ENCODE results near the gene FAM107B.
A peak's percentile ranks its signal among the peaks of the same experiment; 100 is the strongest.
"Not testable (repeated sequence)": the region's sequence is repeated elsewhere in the genome, so short reads cannot be mapped to it uniquely, and the experiment has no call there.

The FAM107B gene

DNA sequence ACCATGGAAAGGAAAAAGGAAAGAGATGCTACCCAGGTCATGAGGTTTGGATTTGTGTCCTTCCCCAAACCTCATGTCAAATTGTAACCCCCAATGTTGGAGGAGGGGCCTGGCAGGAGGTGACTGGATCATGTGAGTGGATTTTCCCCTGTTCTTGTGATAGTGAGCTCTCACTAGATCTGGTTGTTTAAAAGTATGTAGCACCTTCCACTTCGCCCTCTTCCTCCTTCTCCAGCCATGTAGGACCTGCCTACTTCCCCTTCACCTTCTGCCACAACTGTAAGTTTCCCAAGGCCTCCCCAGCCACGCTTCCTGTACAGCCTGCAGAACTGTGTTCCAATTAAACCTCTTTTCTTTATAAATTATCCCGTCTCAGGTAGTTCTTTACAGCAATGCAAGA, 113.9 kb downstream of the FAM107B start:
- Mint-ChIP-seq H3K27ac (peak overlapping the region; percentile 94), H3K4me1 (peaks cover 91% of the 10 kb centered on the region), H3K4me3 (peak overlapping the region; percentile 22), H3K9me3 (peaks cover 23% of the 10 kb centered on the region), H3K36me3 (ENCODE audit: low read depth) (peaks cover 6% of the 10 kb centered on the region), H3K27me3 (no peaks in the 10 kb centered on the region)
- no peak for ATAC-seq
- DNase-seq = no peak

DNA sequence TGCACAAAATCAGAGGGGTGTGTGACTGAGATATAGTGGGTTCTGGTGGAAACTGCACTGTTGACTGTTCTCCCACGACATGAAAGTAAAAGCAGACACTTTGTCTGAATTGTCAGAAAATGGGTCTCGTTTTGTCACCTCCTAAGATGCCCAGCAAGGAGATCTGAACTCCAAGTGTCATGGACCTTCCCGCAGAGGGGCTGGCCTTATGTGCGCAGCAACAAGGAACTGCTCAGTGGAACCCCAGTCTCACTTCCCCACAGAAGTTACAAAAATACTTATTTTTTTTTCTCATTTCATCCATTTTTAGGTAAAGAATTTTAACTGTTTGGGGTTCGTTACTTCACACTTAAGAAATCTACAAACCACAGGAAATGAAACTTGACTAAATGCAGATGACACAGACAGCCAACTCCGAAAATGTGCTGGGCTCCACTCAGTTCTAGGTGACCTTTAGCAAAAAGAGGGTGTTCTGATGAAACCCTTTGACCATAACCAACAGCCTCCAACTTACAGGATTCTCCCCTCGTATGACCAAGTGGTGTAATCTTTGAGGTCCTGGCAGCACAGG, 115.0 kb downstream of the FAM107B start:
- peak overlapping the region; percentile 94 for H3K27ac Mint-ChIP-seq
- peak; percentile 90 for ATAC-seq
- peak overlapping the region; percentile 75 for H3K4me3 Mint-ChIP-seq
- DNase-seq = peak; percentile 52
- H3K27me3 Mint-ChIP-seq = no peaks in the 10 kb centered on the region
- peaks cover 18% of the 10 kb centered on the region for H3K9me3 Mint-ChIP-seq
- peaks cover 84% of the 10 kb centered on the region for H3K4me1 Mint-ChIP-seq
- H3K36me3 Mint-ChIP-seq (ENCODE audit: low read depth) = peaks cover 3% of the 10 kb centered on the region

DNA sequence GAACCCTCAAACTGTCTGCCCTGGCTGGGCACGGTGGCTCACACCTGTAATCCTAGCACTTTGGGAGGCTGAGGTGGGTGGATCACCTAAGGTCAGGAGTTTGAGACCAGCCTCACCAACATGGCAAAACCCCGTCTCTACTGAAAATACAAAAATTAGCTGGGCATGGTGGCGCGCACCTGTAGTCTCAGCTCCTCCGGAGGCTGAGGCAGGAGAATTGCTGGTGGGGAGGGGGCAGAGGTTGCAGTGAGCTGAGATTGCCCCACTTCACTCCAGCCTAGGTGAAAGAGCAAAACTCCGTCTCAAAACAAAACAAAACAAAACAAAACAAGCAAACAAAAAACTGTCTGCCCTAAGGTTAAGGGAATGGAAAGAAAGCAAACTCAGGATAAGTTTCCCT, 115.6 kb downstream of the FAM107B start:
- not testable (repeated sequence) for DNase-seq; H3K36me3 Mint-ChIP-seq (ENCODE audit: low read depth); ATAC-seq; H3K27me3 Mint-ChIP-seq
- H3K27ac Mint-ChIP-seq = peak overlapping the region; percentile 94
- peaks cover 86% of the 10 kb centered on the region for H3K4me1 Mint-ChIP-seq
- peaks cover 18% of the 10 kb centered on the region for H3K9me3 Mint-ChIP-seq
- H3K4me3 Mint-ChIP-seq = peak overlapping the region; percentile 75

DNA sequence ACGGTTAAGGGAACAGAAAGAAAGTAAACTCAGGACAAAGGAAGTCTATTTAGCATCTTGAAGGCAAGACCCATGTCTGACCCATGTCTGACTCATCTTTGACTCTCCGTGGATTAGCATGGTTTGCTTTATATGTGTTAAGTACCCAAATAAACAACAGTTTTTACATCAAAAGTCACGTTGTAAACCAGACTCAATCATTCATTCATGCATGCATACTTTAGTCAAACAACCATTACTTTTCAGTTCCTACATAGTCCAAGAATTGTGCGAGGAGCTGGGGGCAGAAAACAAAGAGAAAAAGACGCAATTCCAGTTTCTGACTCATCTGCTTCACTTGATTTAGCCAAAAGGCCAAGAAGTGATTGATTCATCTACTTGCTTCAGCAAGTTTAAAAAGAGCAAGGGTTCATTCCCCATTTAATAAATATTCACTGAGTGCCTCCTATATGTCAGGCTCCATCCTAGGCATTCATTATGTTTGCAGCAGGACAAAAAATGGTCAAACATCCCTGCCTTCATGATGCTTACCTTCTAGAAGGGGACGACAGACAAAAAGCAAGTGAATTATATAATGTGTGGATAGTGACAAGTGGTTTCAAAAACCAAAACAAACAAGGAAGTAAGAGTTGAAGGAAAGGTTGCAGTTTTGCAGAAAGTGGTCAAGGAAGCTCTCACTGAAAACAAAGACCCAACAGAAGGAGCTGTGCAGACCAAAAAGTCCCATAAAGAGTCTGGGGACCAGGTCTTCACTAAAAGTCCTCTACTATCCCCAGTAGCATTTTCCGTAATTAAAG, 116.2 kb downstream of the FAM107B start:
- ATAC-seq = no peak

DNA sequence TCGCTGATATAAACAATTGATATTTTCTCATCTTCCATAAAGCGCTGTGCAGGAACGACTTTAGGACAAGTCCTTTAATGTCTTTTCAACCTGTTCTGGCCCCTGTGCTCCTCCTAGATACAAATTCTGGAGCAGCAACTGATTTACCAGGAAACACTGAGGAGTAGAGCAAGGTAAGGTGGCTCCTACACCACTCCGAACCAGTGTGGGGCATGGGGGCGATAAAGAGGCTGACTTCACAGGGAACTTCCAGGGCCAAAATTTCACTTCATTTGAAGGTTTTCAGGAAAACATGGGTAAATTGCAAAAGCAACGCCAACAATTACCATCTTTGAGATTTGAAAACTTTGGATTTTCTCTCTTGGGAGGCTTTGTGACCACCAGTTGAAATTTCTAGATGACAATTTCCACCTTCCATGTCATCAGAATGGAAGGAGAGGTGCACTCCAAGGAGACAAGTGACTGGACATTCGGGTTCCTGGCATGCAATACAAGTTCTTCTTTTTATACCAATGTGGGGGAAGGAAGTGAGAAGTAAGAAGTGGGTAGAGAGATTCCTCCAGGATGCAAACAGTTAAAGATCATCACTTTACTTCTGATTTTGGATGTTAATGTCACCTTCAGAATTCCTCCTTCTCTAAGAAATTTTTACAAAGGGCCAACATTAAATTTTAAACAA, 118.5 kb downstream of the FAM107B start:
- H3K9me3 Mint-ChIP-seq = peaks cover 15% of the 10 kb centered on the region
- DNase-seq = no peak
- no peak overlapping the region for H3K4me3 Mint-ChIP-seq
- no peak overlapping the region for H3K27ac Mint-ChIP-seq
- H3K27me3 Mint-ChIP-seq = no peaks in the 10 kb centered on the region
- peaks cover 3% of the 10 kb centered on the region for H3K36me3 Mint-ChIP-seq (ENCODE audit: low read depth)
- peaks cover 90% of the 10 kb centered on the region for H3K4me1 Mint-ChIP-seq
- no peak for ATAC-seq

More for the DNA sequence above, 116.2 kb downstream of the FAM107B start:
- Mint-ChIP-seq H3K36me3 (ENCODE audit: low read depth) (peaks cover 3% of the 10 kb centered on the region), H3K27me3 (no peaks in the 10 kb centered on the region), H3K9me3 (peaks cover 18% of the 10 kb centered on the region), H3K4me3 (peak overlapping the region; percentile 75), H3K4me1 (peaks cover 87% of the 10 kb centered on the region), H3K27ac (peak overlapping the region; percentile 94)
- no peak for DNase-seq

DNA sequence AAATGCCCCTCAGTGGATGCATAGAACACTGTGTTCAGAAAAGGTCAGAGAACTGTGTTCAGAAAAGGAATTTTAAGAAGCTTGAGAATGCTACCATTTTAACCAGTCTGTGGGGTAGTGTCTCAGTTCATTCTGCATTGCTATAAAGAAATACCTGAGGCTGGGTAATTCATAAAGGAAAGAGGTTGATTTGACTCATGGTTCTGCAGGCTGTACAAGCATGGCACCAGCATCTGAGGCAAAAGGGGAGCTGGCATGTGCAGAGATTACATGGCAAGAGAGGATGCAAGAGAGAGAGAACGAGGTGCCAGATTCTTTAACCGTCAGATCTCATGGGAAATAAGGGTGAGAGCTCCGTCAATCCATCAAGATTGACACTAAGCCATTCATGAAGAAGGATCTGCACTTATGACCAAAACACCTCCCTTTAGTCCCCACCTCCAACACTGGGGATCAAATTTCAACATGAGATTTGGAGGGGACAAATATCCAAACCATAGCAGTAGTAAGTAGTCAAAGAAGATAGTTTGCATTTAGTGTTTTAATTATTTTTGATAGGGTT, 119.8 kb downstream of the FAM107B start:
- H3K4me1 Mint-ChIP-seq = peaks cover 78% of the 10 kb centered on the region
- peaks cover 3% of the 10 kb centered on the region for H3K36me3 Mint-ChIP-seq (ENCODE audit: low read depth)
- no peak overlapping the region for H3K27ac Mint-ChIP-seq
- no peaks in the 10 kb centered on the region for H3K27me3 Mint-ChIP-seq
- H3K4me3 Mint-ChIP-seq = no peak overlapping the region
- ATAC-seq = no peak
- no peak for DNase-seq
- peaks cover 7% of the 10 kb centered on the region for H3K9me3 Mint-ChIP-seq

DNA sequence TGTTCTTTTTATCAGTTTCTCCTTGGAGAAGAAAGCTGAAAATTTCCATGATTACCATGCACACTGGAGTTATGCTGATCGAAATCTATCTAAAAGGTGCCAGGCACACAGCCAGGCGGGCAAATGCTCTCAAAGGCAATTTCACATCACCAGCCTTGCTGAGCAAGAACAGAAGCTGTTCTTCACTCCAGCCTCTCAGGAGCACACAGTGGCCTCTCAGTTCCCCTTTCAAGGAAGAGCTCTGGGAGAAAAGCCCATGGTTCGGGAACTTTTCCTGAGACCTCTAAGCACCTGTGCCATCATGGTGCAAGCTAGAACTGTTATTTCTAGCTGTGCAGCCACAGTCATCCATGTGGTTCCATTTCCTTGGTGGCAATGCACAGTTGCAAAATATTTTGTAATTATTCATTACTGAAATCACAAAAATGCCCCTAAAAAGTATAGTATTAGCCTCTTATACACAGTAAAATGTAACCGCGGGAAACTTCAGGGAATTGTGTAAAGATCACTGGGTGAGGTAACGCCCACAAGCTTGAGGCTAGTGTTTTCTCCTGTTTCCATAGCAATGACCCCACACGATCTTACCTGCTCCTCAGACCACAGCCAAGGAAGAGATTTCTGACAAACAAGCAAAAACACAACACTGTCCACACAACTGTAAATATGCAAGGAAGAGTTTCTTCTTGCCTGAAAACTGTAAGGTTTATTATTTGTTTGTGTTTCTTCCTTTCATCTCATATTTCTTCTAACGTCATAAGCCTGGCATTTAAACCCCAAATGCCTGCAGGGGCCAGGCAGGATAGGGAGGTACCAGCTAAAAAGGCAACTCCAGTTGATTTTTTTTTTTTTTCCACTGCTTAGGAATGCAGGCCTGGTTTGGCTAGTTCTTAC, 121.2 kb downstream of the FAM107B start:
- DNase-seq (no peak), ATAC-seq (peak; percentile 50)
- peak overlapping the region; percentile 22 for H3K4me3 Mint-ChIP-seq
- peaks cover 78% of the 10 kb centered on the region for H3K4me1 Mint-ChIP-seq
- peaks cover under 1% of the 10 kb centered on the region for H3K36me3 Mint-ChIP-seq (ENCODE audit: low read depth)
- H3K9me3 Mint-ChIP-seq = peaks cover 4% of the 10 kb centered on the region
- no peaks in the 10 kb centered on the region for H3K27me3 Mint-ChIP-seq
- H3K27ac Mint-ChIP-seq = peak overlapping the region; percentile 79

DNA sequence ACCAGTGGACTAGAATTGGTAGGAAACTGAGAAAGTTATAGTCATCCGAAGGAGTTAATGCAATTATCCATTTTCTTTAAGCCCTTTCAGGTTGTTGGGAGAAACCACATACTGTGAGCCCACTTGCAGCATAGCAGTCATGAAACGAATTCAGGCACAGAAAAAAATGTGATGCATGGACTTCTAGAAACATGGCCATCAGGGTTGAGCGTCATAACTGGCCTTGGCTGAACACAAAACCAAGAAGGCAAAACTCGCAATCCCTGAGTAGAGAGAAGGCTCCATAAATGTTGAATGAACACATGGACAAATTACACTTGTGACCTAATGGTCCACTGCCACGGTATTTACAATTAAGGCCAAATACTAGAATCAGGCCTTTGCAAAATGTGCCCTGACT, 121.9 kb downstream of the FAM107B start:
- DNase-seq (no peak), ATAC-seq (no peak)
- Mint-ChIP-seq H3K4me3 (no peak overlapping the region), H3K4me1 (peaks cover 78% of the 10 kb centered on the region), H3K36me3 (ENCODE audit: low read depth) (no peaks in the 10 kb centered on the region), H3K27ac (no peak overlapping the region), H3K9me3 (no peaks in the 10 kb centered on the region), H3K27me3 (no peaks in the 10 kb centered on the region)

DNA sequence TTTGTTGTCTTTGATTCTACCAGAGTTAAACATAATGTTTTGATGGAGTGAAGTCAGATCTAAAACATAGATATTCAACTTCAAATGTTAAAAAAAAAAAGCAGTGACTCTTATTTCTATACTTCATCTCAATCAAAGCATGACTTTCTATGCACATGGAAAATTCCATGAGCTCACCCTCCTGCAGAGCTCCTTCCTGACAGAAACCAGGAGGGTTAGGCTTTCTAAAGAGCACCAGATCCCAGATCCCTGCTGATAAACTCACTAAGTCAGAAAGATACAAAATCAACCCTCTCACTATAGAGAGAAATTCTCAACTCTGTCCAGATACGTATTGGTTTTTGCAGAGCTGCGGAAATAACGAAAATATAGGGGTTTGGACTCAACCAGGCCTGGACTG, 122.6 kb downstream of the FAM107B start:
- no peaks in the 10 kb centered on the region for H3K27me3 Mint-ChIP-seq
- peaks cover 78% of the 10 kb centered on the region for H3K4me1 Mint-ChIP-seq
- no peaks in the 10 kb centered on the region for H3K9me3 Mint-ChIP-seq
- DNase-seq (no peak), ATAC-seq (no peak)
- no peaks in the 10 kb centered on the region for H3K36me3 Mint-ChIP-seq (ENCODE audit: low read depth)
- no peak overlapping the region for H3K4me3 Mint-ChIP-seq
- peak overlapping the region; percentile 51 for H3K27ac Mint-ChIP-seq

DNA sequence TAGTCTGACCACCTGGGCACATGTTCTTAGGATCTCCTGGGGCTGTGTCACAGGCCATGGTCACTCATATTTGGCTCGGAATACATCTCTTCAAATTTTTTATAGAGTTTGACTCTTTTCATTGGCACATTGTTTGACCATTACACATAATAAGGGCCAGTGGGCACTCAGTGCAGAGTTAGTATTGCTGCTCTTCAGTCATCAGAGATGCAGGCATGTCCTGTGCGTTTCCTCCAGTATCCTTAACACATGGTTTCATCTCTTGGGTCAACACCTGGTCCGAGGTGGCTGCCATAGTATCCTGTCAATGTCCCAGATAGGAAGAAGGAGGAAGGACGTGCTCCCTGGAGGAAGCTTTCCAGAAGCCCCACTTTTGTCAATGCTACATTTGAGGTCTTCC, 125.0 kb downstream of the FAM107B start:
- H3K4me3 Mint-ChIP-seq = no peak overlapping the region
- DNase-seq = no peak

DNA sequence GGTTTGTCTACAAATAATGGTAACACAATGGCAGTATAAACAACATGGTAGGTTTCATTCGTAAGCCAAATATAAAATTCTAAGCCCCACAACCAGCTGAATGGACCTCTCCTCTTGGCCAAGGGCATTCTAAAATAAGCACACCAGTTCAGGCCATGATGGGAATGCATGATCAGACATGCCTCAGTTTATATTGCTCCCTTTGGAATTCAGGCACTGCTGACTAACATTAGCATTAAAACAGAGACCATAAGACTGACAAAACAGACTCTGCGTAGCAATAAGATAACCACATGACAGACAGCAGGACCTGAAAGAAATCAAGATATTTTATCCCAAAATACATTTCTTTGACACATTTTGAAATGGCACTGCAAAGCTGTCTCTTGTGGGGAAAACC, 125.8 kb downstream of the FAM107B start:
- Mint-ChIP-seq H3K36me3 (ENCODE audit: low read depth) (no peaks in the 10 kb centered on the region), H3K27ac (peak overlapping the region; percentile 97), H3K4me3 (peak overlapping the region; percentile 69), H3K9me3 (no peaks in the 10 kb centered on the region), H3K27me3 (no peaks in the 10 kb centered on the region), H3K4me1 (peaks cover 82% of the 10 kb centered on the region)
- DNase-seq (no peak), ATAC-seq (no peak)

More for the DNA sequence above, 125.0 kb downstream of the FAM107B start:
- Mint-ChIP-seq H3K27me3 (no peaks in the 10 kb centered on the region), H3K36me3 (ENCODE audit: low read depth) (no peaks in the 10 kb centered on the region), H3K9me3 (no peaks in the 10 kb centered on the region), H3K4me1 (peaks cover 84% of the 10 kb centered on the region), H3K27ac (peak overlapping the region; percentile 97)
- no peak for ATAC-seq

DNA sequence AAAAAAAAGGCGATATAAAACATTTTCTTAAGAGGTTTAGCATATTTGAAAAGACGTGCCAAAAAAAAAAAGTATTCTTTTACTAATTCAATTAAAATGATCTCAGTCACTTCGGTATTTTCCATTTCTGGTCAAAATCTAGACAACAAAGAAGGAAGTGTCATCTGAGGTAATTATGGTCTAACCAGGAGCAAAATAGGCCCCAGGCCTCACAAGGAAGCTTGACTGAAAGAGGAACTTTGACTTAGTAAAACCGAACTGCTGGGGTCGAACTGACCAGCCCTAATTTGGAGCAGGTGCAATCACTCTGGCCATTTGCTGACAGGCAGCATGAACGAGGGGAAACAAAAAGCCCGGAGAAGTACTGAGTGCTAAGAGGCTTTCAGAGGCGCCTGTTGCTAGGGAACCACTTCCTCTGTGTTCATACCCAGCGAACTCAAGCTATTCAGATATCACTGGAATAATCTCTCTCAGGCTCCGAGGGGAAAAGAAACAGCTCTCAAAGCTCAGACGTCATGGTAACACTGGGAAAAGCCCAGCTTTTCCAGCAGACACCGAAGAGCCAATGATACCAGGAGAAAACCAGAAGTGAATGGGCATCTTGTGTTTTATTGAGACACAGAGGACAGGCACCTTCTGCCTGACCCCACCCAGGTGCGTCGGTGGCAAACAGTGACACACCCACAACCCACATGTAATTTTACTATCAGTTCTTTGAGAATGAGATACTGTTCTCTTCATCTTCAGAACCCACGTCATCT, 126.5 kb downstream of the FAM107B start:
- Mint-ChIP-seq H3K27ac (peak overlapping the region; percentile 97), H3K4me3 (peak overlapping the region; percentile 69), H3K27me3 (no peaks in the 10 kb centered on the region), H3K4me1 (peaks cover 74% of the 10 kb centered on the region), H3K9me3 (no peaks in the 10 kb centered on the region), H3K36me3 (ENCODE audit: low read depth) (no peaks in the 10 kb centered on the region)
- peak; percentile 79 for ATAC-seq
- peak; percentile 64 for DNase-seq

DNA sequence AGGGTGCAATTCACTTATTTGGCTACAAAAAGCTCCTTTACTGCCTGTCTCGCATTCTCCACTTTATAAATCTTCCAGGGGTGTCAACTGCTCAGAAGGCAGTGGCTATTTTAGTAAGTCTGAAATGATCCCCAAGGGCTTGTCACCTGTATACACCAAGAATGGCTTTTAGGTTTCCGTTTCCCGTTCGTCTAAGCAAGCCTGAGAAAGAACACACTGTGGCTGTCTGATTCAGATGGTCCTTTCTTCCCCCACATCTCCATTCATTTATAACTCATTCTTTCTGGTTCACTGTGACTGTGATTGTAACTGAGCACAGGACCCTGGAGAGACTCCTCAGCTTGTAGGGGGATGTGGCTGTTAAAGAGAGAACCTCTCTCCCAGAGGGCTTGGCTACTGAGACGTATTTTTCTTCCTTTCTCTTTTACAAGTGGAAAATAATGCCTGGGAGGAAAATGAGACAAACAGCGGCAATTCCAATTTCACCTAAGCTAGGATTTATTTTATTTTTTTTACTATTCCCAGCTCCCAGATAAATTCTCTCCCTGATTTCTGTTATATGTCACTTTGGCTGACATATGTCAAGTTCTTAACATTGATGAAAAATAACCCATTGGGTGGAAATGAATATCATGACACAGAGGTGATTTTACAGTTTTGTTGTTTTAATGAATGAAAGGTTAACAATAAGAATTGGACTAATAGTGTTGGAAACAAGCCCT, 129.3 kb downstream of the FAM107B start:
- Mint-ChIP-seq H3K4me3 (no peak overlapping the region), H3K27me3 (no peaks in the 10 kb centered on the region), H3K9me3 (peaks cover 7% of the 10 kb centered on the region), H3K36me3 (ENCODE audit: low read depth) (no peaks in the 10 kb centered on the region), H3K4me1 (peaks cover 56% of the 10 kb centered on the region), H3K27ac (peak overlapping the region; percentile 46)
- peak; percentile 60 for ATAC-seq
- DNase-seq = no peak

Data from activated naive CD8-positive, alpha-beta T cell treated with anti-CD3 and anti-CD28 coated beads, Interleukin-2, amount 50 U/mL, for 24 hours (primary cell).